Measurements from ENCODE around the gene ANKRD36. TPM values are rescaled to one million over a fixed set of nuclear protein-coding genes. Genes with fewer than 3 reads are reported as not detected.
"Not testable (repeated sequence)": the region's sequence is repeated elsewhere in the genome, so short reads cannot be mapped to it uniquely, and the experiment has no call there.

ANKRD36 gene
- total and polyA plus RNA-seq, 9 of the 15 experiments (the other 6 are each of a cell fraction or from before 2014, with no cell fraction given) = 8.0 to 29.1 (median 15.4) TPM

DNA sequence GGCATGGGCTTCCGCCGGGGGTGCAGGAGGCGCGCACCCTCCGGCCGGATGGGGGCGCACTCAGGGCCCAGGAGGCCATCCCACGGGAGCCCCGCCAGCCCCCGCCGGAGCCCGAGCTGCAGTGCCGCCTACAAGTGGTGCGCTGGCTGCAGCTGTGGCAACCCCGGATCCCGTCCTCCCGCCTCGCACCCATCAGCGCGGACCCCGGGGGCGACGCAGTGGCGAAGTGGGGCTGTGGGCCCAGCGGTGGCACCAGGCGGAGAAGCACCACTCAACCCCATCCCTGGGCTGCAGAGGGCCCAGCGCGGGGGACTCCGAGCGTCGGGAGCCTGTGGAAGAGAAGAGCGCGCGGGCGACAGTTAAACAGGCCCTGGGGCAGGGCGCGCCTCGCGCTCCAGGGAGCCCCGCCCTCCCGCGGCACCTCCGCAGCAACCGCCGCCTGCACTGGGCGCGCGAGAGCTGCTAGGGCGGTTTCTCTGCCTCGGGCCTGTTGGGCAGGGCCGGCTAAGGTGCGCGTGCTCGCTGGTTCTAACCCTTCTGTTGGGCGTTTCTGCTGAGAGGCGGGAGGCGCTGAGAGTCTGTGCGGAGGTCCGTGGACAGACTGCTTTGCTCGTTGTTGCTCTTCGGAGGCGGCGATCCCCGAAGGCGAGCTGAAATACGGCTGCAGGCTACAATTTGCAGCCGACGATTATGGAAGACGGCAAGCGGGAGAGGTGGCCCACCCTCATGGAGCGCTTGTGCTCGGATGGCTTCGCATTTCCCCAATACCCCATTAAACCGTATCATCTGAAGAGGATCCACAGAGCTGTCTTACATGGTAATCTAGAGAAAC lies at the start of gene ANKRD36 (continued):
- peak; percentile 84 for TF ChIP-seq CXXC5 (CRISPR knock-in tag; IDR thresholded peaks at IDR 0.05)
- peak; percentile 66 to 69; a peak in 2 of 4 replicates for TF ChIP-seq NONO (IDR thresholded peaks at IDR 0.05; ENCODE audit: low read depth in 2 of 2, low read length in 1 of 2)
- peak; percentile 28 for TF ChIP-seq CCNT2 (IDR thresholded peaks at IDR 0.05; ENCODE audit: borderline replicate concordance, extremely low read depth, insufficient read length, low read depth, low read length)
- TF ChIP-seq, protein P1, sequence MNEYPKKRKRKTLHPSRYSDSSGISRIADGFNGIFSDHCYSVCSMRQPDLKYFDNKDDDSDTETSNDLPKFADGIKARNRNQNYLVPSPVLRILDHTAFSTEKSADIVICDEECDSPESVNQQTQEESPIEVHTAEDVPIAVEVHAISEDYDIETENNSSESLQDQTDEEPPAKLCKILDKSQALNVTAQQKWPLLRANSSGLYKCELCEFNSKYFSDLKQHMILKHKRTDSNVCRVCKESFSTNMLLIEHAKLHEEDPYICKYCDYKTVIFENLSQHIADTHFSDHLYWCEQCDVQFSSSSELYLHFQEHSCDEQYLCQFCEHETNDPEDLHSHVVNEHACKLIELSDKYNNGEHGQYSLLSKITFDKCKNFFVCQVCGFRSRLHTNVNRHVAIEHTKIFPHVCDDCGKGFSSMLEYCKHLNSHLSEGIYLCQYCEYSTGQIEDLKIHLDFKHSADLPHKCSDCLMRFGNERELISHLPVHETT (CRISPR knock-in tag; conservative IDR thresholded peaks at IDR 0.05 in 1 of 2, IDR thresholded peaks at IDR 0.05 in 1 of 2) = 0 out of 4 replicates have a peak, but pooled peaks of 1 of the 2 experiments have one; percentile 53
- TF ChIP-seq FOSL1 (tag; conservative IDR thresholded peaks at IDR 0.05) = 0 out of 2 replicates have a peak, but pooled peaks have one; percentile 23
- 0 out of 2 replicates have a peak, but pooled peaks have one; percentile 40 for TF ChIP-seq ZNF212 (CRISPR knock-in tag; IDR thresholded peaks at IDR 0.05)
- TF ChIP-seq CBX1 (IDR thresholded peaks at IDR 0.05; ENCODE audit: low read depth) = peak; percentile 45; the same call in 1 of the 2 replicates
- TF ChIP-seq TSHZ1 (CRISPR knock-in tag; IDR thresholded peaks at IDR 0.05) = 0 out of 2 replicates have a peak, but pooled peaks have one; percentile 39
- TF ChIP-seq ATF1 (CRISPR knock-in tag; IDR thresholded peaks at IDR 0.05) = not testable (repeated sequence)
- peak; percentile 57 for TF ChIP-seq ATF1 (tag; IDR thresholded peaks at IDR 0.05)
- TF ChIP-seq CREB3L1 (IDR thresholded peaks at IDR 0.05; ENCODE audit: borderline replicate concordance, low read depth) = peak; percentile 29; the same call in 1 of the 2 replicates

All from K562 (cell line).